ENCODE measurements around the gene TYW5.

TYW5 gene

DNA sequence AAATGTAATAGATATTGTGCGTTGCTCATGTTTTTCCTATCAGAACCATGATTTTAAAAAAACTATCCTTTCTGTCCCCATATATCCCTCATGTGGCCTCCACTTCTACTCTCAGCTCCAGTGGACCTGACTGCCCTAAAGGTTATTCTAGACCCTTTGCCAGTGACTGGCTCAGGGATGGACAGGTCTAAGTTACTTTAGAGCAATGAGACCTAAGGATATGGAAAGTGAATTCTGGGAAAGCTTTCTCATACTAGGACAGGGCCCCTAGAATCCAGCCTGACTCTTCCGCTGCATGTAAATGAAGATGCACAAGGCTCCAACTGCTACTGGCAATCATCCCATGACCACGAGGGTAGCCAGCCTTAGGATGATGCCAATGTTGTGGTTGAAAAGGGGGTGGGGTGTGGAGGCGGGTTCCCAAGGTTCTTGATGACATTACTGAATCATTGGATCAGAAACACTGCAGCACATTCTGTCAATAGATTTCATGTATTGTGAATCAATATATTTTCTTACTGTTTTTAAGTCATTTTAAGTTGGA lies 22.9 kb downstream of the TYW5 start:
- 0 out of 2 replicates have a peak, but pooled peaks cover 6% of the 10 kb centered on the region for H3F3A ChIP-seq (ENCODE audit: insufficient read depth, low read length)
- no peaks in the 10 kb centered on the region for H3K27me3 ChIP-seq (ENCODE audit: insufficient read depth, low read length)
- H3K79me2 ChIP-seq (ENCODE audit: insufficient read depth, low read length): no peaks in the 10 kb centered on the region
- H3K36me3 ChIP-seq (ENCODE audit: insufficient read depth, low read length): peaks cover 66% of the 10 kb centered on the region
- no peak for TF ChIP-seq EZH2 (IDR thresholded peaks at IDR 0.05; ENCODE audit: borderline replicate concordance, low read length)
- TF ChIP-seq, protein P1, sequence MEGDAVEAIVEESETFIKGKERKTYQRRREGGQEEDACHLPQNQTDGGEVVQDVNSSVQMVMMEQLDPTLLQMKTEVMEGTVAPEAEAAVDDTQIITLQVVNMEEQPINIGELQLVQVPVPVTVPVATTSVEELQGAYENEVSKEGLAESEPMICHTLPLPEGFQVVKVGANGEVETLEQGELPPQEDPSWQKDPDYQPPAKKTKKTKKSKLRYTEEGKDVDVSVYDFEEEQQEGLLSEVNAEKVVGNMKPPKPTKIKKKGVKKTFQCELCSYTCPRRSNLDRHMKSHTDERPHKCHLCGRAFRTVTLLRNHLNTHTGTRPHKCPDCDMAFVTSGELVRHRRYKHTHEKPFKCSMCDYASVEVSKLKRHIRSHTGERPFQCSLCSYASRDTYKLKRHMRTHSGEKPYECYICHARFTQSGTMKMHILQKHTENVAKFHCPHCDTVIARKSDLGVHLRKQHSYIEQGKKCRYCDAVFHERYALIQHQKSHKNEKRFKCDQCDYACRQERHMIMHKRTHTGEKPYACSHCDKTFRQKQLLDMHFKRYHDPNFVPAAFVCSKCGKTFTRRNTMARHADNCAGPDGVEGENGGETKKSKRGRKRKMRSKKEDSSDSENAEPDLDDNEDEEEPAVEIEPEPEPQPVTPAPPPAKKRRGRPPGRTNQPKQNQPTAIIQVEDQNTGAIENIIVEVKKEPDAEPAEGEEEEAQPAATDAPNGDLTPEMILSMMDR (IDR thresholded peaks at IDR 0.05; ENCODE audit: low read length): no peak
- no peak overlapping the region for H2AFZ ChIP-seq (ENCODE audit: low read length)
- no peaks in the 10 kb centered on the region for H3K9me2 ChIP-seq (ENCODE audit: low read depth, low read length)
- H3K4me3 ChIP-seq (ENCODE audit: low read depth, low read length, poor library complexity, severe bottlenecking): no peak overlapping the region
- H3K9ac ChIP-seq (ENCODE audit: low read length): no peak overlapping the region
- no peaks in the 10 kb centered on the region for H3K4me1 ChIP-seq (ENCODE audit: insufficient read depth, low read length, severe bottlenecking)
- no peak overlapping the region for H3K27ac ChIP-seq (ENCODE audit: low read depth, low read length, poor library complexity, severe bottlenecking)
- H4K20me1 ChIP-seq (ENCODE audit: insufficient read depth, low read length): no peaks in the 10 kb centered on the region
- H3K4me2 ChIP-seq (ENCODE audit: low read length): no peak overlapping the region
- no peaks in the 10 kb centered on the region for H3K9me3 ChIP-seq (ENCODE audit: low read length)

DNA sequence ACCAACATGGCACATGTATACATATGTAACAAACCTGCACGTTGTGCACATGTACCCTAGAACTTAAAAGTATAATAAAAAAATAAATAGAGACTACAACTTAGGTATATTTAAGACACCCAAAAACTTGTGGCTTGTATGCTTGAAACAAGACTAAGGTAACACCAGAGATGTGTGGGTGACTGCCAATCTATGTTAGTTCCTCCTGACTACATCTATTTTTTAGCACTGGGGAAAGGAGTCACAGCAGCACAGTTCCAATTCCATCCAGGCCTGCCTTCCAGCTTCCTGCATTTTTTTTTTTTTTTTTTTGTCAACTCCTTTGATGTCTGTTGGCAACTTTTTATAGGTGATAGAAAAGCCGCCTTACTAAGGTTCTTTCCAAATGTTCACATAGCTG lies 26.0 kb downstream of the TYW5 start:
- Histone ChIP-seq H3K27ac (ENCODE audit: low read depth, low read length, poor library complexity, severe bottlenecking) (no peak overlapping the region), H3K36me3 (ENCODE audit: insufficient read depth, low read length) (peaks cover 74% of the 10 kb centered on the region), H3K4me2 (ENCODE audit: low read length) (no peak overlapping the region), H2AFZ (ENCODE audit: low read length) (no peak overlapping the region), H3K9ac (ENCODE audit: low read length) (no peak overlapping the region), H3K27me3 (ENCODE audit: insufficient read depth, low read length) (no peaks in the 10 kb centered on the region), H3F3A (ENCODE audit: insufficient read depth, low read length) (no peaks in the 10 kb centered on the region), H3K9me3 (ENCODE audit: low read length) (no peaks in the 10 kb centered on the region), H3K9me2 (ENCODE audit: low read depth, low read length) (no peaks in the 10 kb centered on the region), H3K79me2 (ENCODE audit: insufficient read depth, low read length) (peaks cover 7% of the 10 kb centered on the region; the same call in 1 of the 2 replicates), H3K4me3 (ENCODE audit: low read depth, low read length, poor library complexity, severe bottlenecking) (no peak overlapping the region), H3K4me1 (ENCODE audit: insufficient read depth, low read length, severe bottlenecking) (no peaks in the 10 kb centered on the region), H4K20me1 (ENCODE audit: insufficient read depth, low read length) (no peaks in the 10 kb centered on the region)
- TF ChIP-seq, protein P1 (IDR thresholded peaks at IDR 0.05; ENCODE audit: low read length): no peak
- no peak for TF ChIP-seq EZH2 (IDR thresholded peaks at IDR 0.05; ENCODE audit: borderline replicate concordance, low read length)

DNA sequence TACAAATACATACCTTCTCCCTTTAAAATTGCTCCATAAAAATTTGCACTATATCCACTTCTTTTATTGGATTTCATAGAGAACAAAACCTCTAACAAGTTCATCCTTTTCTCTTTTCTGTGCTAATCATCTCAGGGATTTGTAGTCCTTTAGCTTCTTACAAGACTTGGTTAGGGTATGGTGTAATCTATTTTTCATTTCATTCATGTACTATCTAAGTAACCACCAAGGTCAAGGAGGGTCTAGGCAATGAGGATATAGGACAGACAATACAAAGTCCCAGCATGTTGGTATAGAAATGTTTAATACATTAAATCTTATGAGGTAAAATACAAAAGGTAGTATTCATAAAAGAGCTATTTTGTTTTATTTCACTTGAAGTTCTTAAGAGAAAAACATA lies 26.7 kb downstream of the TYW5 start:
- H3K36me3 ChIP-seq (ENCODE audit: insufficient read depth, low read length): peaks cover 68% of the 10 kb centered on the region
- H3K27me3 ChIP-seq (ENCODE audit: insufficient read depth, low read length): no peaks in the 10 kb centered on the region
- H3K4me2 ChIP-seq (ENCODE audit: low read length): no peak overlapping the region
- H3F3A ChIP-seq (ENCODE audit: insufficient read depth, low read length): no peaks in the 10 kb centered on the region
- no peak overlapping the region for H3K4me3 ChIP-seq (ENCODE audit: low read depth, low read length, poor library complexity, severe bottlenecking)
- no peaks in the 10 kb centered on the region for H3K9me2 ChIP-seq (ENCODE audit: low read depth, low read length)
- no peak overlapping the region for H3K9ac ChIP-seq (ENCODE audit: low read length)
- TF ChIP-seq, protein P1 (IDR thresholded peaks at IDR 0.05; ENCODE audit: low read length): no peak
- no peak for TF ChIP-seq EZH2 (IDR thresholded peaks at IDR 0.05; ENCODE audit: borderline replicate concordance, low read length)
- no peaks in the 10 kb centered on the region for H3K9me3 ChIP-seq (ENCODE audit: low read length)
- H3K79me2 ChIP-seq (ENCODE audit: insufficient read depth, low read length): peaks cover 13% of the 10 kb centered on the region
- H2AFZ ChIP-seq (ENCODE audit: low read length): no peak overlapping the region
- no peaks in the 10 kb centered on the region for H4K20me1 ChIP-seq (ENCODE audit: insufficient read depth, low read length)
- no peak overlapping the region for H3K27ac ChIP-seq (ENCODE audit: low read depth, low read length, poor library complexity, severe bottlenecking)
- no peaks in the 10 kb centered on the region for H3K4me1 ChIP-seq (ENCODE audit: insufficient read depth, low read length, severe bottlenecking)

Data from OCI-LY1 (cell line).